ENCODE data around the gene DGKE.

The DGKE gene

DNA sequence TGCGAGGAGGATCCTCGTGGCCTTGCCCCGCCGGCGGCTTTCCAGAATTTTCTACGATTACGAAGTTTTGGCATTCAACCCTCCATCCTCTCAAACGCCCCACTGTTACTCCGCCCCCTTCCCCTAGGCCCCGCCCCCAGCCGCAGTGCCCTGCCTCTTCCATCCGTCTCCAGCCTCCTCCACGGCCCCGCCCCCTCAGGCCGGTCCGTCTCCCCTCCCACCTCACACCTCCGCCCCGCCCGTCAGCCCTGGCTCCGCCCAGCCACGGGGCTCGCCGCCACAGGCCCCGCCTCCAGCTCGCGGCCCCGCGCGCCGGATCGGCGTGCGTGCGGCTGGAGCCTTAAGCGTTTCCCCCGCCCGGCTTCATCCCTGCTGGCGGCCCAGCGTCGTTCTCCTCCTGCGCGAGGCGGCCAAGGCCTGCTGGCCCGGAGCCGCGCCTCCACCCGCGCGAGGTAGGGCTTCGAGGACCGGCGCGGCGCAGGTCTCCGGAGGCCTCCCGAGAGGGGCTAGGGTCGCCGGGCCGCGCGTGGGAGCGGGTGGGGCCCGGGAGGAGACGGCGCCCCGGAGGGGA is at the start of gene DGKE, which contains the start of gene C17orf67:
TSS of gene DGKE (plus strand) at position 343 of the 571 bp plus-strand sequence. CDS start 645 bp downstream, outside the sequence.
TSS of gene C17orf67 (minus strand) at position 112 of the 571 bp plus-strand sequence. CDS start 18,110 bp downstream, outside the sequence.
- peak; percentile 100 for DNase-seq (ENCODE audit: low spot score)

DNA sequence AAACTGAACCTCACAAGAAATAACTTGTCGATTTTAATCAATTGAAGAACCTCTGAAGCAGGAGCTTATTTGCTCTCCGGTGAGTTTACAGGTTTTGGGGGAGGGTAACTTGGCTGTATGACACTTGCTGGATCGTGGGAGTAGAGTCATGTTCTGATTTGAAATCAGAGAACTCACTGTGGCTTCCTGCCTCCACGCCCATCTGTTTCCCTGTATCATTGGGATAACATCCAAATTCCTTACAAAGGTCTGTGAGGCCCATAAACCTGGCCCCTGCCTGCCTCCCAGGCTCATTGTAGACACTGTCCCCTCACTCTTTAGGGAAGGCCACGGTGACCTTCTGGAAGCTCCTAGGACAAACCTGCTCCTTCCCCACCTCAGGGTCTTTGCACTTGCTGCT is 48.5 kb upstream of the DGKE start:
- DNase-seq (ENCODE audit: low spot score) = peak; percentile 23

DNA sequence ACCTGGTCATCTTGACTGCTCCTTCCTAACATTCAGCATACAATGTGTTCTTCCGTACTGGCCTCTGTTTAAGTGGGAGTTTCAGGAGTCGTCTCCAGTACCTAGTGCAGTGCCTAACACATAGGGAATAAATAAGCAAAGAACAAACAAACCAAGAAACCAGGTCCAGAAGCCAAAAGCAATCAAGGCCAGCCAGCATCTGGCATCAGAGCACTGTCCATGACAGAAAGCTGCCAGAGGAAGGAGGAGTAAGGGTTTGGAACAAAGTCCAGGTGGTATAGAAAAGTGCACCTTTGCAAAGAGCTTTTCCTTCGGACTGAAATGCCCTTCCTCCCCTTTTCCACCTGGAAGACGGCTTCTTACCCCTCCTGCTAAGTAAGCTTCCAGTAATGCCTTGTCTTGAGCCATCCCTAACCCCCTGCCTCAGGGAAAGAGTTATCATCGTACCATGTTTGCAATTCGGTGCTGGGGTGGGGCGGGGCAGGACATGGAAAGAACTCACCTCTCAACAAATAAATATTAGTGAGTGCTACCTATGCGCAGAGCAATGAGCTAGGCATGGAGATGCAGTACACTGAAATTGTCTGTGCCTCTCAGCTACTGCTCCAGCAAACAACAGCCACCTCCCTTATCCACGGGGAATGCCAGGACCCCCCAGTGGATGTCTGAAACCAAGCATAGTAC is 47.8 kb upstream of the DGKE start:
- no peak for DNase-seq (ENCODE audit: low spot score)

DNA sequence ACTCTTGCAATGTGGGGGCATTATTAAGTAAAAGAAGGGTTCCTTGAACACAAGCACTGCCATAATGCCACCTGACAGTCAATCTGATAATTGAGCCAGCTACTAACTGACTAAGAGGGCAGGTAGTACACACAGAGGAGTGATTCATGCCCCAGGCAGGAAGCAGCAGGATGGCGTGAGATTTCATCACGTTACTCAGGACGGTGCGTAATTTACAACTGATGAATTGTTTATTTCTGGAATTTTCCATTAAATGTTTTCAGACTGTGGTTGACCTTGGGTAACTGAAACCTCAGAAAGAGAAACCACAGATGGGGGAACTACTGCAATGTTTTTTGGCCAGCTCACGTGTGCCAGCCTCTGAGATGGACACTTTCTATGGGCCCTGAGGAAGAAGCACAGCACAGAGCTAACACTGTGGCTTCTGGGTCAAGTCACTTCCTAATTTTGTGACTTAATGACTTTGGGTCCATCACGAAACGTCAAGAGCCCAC is 46.9 kb upstream of the DGKE start:
- DNase-seq (ENCODE audit: low spot score) = peak; percentile 72

DNA sequence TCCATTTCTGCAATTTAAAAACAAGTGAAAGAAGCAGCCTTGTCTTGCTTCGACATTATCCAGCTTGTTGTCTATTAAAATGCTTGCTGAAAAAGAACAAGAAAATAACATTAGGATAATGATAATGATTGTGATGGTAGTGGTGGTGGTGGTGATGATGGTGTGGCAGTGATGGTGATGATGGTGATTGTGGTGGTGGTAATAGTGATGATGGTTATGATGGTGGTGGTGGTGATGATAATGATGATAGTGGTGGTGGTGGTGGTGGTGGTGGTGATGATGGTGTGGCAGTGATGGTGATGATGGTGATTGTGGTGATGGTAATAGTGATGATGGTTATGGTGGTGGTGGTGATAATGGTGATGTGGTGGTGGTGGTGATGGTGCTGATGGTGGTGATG is 41.7 kb upstream of the DGKE start:
- DNase-seq (ENCODE audit: low spot score) = no peak

DNA sequence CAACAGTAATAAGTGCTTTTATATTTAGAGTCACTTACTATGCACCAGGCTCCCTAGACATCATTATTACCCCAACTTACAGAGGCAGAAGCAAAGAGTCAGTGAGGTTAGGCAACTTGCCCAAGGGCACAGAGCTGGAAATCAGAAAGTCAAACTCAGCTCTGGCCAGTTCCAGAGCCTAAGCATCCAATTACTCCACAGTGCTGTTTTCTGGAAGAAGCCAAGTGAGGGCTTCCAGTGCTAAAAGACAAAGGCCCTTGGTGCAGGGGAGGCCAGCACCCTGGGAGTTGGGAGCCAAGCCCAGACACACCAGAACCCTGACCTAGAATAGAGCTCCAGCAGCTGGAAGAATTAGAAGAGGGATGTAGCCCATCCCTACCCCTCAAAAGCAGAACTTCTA is 40.4 kb upstream of the DGKE start:
- no peak for DNase-seq (ENCODE audit: low spot score)

DNA sequence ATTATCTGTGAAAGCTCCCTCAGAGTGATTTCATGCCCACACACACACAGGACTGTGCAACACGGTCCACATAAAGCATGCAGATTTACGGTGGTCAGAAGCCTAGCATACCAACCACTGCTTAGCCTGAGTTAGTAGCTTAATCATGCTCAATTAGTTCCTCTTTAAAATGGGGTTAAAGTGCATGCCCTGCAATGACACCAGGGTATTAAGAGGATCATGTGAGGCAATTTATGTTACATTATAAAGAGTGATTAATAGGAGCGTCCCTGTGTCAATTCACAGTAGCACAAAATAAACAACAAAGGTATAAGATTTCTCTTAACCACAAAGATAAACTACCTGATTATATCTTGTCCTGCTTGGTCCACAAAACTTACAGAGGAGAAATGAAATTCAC is 40.0 kb upstream of the DGKE start:
- no peak for DNase-seq (ENCODE audit: low spot score)

DNA sequence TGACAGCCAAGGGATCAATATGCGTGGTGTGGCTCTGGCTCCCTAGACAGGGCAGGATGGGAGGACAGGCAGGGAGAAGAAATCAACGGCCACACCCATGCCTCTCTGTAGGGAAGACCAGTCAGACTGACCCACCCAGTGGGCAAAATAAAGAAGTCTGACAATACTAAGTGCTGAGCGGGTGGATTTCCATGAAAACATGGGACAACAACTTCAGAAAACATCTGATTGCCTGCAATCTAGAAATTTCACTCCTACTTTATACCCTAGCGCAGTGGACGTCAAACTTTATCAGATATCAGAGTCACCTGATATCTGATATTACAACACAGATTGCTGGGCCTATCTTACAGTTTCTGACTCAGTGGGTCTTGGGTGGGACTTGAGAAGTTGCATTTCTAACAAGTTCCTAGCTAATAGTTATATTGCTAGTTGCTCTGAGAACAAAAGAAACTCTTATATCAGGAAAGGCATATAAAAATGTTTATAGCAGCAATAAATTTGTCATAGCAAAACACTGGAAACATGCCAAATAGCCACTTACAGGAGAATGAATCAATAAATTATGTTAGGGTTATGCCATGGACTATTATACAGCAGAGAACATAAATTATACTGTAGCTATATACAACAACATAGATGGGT is 38.6 kb upstream of the DGKE start:
- no peak for DNase-seq (ENCODE audit: low spot score)

DNA sequence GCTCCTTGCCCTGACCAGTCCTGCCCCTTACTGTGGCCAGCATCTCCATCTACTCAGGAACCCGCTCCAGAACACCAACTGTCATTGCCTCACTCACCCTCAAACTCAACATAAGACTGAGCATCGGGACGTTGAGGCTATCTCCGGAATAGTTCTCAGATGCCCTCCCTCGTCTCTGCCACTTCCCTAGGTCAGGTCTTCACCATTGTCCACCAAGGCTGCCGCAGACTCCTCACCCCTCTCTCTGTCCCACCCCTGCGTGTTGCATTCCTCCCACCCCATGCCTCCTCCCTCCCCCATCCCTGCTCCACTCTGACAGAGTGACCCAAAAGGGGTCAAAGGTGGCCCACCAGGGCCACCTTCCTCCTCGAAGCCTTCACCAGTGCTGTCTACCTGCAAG is 37.4 kb upstream of the DGKE start:
- no peak for DNase-seq (ENCODE audit: low spot score)

DNA sequence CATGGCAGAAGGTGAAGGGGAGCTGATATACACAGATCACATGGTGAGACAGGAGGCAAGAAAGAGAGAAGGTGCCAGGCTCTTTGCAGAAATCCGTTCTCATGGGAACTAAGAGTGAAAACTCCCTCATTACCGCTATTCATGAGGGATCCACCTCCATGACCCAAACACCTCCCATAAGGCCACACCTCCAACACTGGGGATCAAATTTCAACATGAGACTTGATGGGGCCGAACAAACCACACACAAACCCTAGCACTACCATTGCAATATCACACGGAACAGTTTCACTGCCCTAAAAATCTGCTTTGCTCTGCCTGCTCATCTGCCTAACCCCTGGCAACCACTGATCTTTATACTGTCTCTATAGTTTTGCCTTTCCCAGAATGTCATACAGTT is 35.0 kb upstream of the DGKE start:
- DNase-seq (ENCODE audit: low spot score) = no peak

DNA sequence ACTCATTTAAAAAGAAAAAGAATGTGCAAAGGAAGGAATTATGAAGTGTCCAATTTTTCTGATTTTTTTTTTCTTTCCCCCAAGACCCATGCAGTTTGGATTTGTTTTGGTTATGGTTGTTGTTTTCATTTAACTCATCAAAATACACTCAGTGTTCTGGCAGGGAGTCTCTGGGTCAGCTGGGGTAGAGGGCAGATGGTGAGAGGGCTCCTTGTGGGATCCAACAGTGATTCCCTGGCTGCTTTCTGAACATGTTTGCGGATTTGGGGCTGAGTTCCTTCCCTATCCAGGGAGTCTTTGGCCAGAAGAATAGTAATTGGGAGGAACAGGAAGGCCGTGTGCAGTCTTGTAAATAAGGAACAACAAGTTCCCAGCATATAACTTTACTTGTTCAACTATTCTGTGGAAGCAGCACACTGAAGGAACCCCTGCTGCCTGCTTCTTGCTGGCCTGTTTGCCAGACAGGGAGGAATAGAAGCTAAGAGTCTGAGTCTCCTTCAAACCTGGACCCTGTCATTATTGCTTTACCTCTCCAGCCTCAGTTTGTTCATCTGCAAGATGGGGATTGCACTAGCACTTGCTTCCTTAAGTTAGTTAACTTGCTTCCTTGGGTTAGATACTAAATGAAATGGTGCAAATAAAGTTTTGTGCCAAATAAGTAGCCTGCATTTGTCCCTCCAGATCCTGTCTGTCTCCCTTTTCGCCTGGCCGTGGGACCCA is 32.3 kb upstream of the DGKE start:
- no peak for DNase-seq (ENCODE audit: low spot score)

DNA sequence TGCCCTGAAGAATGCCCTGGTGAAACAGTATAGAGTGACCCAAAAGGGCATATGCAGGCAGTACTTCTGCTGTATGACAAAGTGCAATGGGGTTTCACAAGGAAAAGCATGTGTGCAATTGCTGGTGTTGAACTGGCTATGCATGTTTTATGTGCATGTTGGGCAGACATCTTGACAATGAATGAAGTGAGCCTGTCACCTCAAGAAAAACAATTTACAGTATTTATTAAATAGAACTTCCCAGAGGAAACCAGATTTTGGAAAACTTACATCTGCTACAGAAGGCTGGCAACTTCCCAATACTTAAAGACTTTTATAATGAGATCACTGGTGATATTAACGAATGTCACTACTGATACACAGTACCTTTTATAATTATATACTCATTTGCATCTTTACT is 30.9 kb upstream of the DGKE start:
- DNase-seq (ENCODE audit: low spot score) = no peak

DNA sequence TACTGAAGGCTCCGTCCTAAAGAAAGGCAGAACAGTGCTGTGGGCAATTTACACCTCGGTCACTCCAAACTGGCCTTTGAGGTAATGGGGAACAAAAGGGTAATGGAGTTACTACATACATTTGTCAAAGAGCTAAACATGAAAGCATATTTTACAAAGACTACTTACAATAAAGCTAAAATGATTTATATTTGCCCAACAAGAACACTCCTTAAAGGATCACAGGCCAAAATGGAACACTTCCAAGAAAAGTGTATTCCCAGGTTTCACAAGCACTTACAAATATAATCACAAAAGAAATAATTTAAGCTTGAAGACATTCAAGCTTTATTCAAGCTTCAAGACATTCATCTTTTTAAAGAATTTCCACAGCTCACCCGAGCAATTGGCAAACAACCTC is 29.5 kb upstream of the DGKE start:
- DNase-seq (ENCODE audit: low spot score) = no peak

DNA sequence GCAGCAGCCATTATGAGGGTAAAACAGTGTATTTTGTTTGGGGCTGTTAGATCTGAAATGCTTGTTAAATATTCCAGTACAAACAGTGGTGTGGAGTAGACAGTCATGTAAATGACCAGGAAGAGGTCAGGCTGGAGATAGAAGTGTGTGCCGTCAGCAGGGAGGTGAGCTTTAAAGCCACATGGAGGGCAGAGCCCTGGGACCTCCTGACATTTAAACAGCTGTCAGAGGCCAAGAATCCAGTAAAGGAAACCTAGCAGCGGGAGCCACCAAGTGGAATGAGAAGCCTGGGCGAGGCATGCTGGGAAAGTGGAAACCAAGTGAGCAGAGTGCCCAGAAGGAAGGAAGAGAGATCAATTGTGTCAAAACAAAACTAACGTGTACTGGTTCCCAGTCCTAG is 27.0 kb upstream of the DGKE start:
- DNase-seq (ENCODE audit: low spot score) = no peak

DNA sequence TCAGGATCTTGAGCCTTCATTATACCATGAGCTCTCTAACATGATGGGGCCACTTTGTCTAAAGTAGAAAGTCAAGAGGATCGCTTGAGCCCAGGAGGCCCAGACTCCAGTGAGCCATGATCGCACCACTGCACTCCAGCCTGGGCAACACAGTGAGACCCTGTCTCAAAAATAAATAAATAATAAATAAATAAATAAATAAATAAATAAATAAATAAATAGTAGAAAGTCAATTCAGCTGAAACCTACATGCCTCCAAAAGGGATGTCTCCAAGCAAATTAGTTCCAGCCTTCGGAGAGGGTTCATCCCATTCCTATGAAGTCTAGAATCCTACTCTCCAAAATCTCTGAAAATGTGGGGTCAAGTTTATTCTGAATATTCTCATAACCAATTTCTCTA is 26.2 kb upstream of the DGKE start:
- DNase-seq (ENCODE audit: low spot score) = no peak

DNA sequence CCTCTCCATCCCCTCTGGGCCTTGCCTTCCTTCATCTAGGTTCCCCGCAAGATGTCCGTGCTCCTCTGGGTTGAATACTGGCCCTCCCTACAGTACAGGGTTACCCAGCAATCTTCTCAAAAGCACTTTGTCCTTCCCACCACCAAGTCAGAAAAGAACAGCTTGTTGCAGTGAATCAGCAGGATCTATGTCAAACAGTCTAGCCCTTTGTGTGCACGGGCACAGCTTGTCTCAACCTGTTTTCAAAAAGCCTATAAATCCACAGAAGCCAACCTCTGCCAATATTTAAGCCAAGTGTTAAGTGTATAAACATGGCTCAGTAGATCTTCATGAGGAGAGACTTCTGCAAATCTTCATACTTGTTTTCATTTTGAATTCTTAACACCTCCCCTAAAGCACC is 25.4 kb upstream of the DGKE start:
- DNase-seq (ENCODE audit: low spot score) = no peak

DNA sequence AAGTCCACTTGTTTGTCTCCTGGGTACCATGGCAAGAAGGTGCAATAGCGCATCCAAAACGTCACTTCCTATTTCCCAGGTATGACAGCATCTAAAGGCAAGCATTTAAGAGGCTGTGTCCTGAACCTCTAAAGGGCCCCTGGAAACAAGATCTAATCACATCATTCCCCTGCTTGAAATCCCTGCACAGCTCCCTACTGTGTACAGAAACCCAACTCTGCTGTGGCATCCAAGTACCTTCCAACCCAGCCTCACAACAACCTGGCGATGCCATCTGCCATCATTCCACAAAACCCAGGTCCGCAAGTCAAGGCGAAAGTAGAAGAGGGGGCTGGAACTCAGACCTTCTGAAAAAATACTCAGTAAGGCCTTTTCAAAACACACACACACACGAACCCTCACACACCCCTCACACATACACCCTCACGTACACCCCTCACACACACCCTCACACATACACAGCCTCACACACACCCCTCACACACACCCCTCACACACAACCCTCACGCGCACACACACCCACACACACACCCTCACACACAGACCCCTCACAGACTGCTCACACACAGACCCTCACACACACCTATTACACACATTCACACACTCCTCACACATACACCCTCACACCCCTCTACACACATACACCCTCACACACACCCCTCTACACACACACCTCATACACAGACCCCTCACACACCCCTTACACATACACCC is 24.7 kb upstream of the DGKE start:
- DNase-seq (ENCODE audit: low spot score) = no peak

DNA sequence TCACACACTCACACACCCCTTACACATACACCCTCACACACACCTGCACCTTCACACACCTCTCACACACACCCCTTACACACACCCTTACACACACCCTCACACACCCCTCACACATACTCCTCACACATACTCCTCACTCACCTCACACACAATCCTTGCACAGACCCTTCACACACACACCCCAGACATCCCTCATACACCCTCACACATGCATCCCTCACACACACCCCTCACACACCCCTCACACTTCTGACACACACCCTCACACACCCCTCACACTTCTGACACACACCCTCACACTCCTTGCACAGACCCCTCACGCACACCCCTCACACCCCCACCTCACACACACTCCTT is 24.2 kb upstream of the DGKE start:
- DNase-seq (ENCODE audit: low spot score) = no peak

DNA sequence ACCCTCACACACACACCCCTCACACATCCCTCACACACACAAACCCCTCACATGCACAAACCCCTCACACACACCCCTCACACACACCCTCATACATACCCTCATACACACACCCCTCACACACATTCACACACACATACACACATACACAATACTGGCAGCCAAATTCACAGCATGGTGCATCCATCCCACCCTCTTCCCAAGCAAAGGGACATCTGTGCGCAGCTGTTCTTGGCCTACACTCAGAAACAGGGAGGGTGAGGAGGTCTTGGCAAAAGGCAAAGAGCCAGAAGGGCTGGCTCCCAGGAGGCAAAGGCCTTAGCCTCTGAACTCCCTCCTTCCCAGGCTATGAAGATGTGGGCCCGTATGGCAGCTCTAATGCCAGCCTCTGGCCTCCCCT is 23.6 kb upstream of the DGKE start:
- DNase-seq (ENCODE audit: low spot score) = no peak

DNA sequence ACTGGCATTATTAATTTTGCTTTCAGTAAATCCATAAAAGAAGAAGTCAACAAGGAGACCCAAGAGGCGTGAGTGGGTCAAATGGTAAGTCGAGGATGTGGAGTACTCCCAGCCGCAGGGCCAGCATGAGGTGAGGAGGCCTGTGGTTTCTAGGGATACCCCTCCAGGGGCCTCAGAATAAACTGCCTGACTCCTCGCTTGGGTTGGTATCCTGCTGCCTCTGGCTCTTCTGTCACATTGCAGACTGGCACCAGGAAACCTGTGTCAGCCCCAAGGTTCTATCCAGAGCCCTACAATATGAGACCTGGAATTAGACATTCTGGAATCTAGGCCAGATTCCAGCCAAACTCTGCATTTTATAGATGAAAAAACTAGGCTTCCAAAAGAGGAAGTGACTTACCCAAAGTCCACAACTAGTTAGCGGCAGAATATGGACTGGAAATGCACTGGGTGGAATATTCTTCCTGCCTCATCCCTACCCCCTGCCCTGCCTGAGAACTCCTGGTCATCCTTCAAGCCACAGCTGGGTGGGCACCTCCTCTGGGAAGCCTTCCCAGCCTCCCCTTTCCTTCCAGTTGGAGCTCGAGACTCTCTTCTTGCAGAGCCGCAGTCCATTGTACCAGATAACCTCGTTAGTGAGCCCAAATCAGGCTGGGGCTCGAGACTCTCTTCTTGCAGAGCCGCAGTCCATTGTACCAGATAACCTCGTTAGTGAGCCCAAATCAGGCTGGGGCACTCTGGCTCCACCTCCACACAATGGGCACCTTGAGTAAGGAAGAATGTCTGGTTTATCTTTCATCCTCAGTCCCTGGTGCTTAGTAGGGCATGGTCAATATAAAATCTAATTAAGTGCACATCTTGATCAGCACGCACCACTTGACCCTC is 22.8 kb upstream of the DGKE start:
- no peak for DNase-seq (ENCODE audit: low spot score)

DNA sequence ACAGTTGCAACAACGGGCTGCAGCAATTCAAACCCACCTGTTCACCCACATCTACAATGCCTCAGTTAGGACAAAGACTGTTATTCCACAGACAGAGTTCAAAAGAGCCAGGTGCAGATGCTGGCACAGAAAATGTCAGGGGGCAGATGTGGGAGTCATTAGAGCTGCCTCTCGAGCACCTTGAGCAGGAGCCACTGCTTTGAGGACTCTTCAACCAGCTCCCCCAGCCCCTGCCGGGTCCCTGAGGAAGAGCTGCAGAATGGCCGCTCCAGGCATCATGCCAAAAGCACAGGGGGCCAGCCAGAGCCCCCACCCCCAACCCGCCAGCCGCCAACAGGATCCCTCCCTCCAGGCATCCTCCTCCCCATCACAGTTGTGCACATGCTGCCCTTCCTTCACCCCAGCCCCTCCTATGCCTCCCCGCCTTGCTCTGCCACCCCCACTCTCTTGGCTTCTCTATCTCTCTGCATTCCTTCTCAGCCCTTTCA is 21.0 kb upstream of the DGKE start:
- no peak for DNase-seq (ENCODE audit: low spot score)
